ENCODE measurements around the gene AK2.

DNA sequence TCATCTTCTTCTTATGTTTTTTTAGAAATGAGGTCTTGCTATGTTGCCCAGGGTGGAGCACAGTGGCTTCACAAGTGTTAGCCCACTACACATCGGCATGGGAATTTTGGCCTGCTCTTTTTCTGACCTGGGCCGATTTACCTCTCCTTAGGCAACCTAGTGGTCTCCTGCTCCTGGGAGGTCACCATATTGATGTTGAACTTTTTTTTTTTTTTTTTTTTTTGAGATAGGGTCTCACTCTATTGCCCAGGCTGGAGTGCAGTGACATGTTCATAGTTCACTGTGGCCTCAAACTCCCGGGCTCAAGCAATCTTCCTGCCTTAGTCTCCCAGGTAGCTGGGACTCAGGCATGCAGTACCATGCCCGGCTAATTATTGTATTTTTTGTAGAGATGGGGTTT, 7.5 kb downstream of the AK2 start:
- TF ChIP-seq, protein P1, sequence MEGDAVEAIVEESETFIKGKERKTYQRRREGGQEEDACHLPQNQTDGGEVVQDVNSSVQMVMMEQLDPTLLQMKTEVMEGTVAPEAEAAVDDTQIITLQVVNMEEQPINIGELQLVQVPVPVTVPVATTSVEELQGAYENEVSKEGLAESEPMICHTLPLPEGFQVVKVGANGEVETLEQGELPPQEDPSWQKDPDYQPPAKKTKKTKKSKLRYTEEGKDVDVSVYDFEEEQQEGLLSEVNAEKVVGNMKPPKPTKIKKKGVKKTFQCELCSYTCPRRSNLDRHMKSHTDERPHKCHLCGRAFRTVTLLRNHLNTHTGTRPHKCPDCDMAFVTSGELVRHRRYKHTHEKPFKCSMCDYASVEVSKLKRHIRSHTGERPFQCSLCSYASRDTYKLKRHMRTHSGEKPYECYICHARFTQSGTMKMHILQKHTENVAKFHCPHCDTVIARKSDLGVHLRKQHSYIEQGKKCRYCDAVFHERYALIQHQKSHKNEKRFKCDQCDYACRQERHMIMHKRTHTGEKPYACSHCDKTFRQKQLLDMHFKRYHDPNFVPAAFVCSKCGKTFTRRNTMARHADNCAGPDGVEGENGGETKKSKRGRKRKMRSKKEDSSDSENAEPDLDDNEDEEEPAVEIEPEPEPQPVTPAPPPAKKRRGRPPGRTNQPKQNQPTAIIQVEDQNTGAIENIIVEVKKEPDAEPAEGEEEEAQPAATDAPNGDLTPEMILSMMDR (IDR thresholded peaks at IDR 0.05; ENCODE audit: extremely low read depth in 1 of 2, insufficient read depth in 1 of 2, low read depth in 1 of 2, low read length in 2 of 2) = no peak
- TF ChIP-seq POLR2A (IDR thresholded peaks at IDR 0.05; ENCODE audit: low read depth, low read length) (no peak), JUN (IDR thresholded peaks at IDR 0.05; ENCODE audit: borderline replicate concordance, insufficient read depth, insufficient read length, low read depth) (no peak), POLR2AphosphoS5 (IDR thresholded peaks at IDR 0.05; ENCODE audit: insufficient read depth, low read depth, low read length) (no peak), FOS (IDR thresholded peaks at IDR 0.05; ENCODE audit: borderline replicate concordance, insufficient read depth, low read length) (no peak), EZH2 (IDR thresholded peaks at IDR 0.05; ENCODE audit: borderline replicate concordance, low read depth, low read length, severe bottlenecking) (no peak)
